Keratinocyte (primary cell): ENCODE results near the gene FSTL1. TPM values are rescaled to one million over a fixed set of nuclear protein-coding genes. Genes with fewer than 3 reads are reported as not detected.

Experiments
- DNase-seq: peaks from one replicate; pipeline ENCODE4 v3.0.0-alpha.2; 2011; ENCODE audit warnings: low read depth, missing footprints, low spot score
- FAIRE-seq: peaks from 2 replicates; lab custom pipeline; 2011; peaks lifted over from hg19 to GRCh38; lab: Jason Lieb, UNC
- H2AFZ ChIP-seq: 2 replicates; pipeline ENCODE4 v1.6.0; 2012; ENCODE audit warnings: low read length, control low read depth, inconsistent platforms; ENCODE audit not compliant: control insufficient read depth
- H3K27ac ChIP-seq: 2 replicates; pipeline ENCODE4 v1.5.1; 2011; ENCODE audit warnings: low read length; ENCODE audit not compliant: control insufficient read depth, insufficient read depth
- H3K27me3 ChIP-seq: 3 replicates; pipeline ENCODE4 v1.6.0; 2011; ENCODE audit warnings: low read length; ENCODE audit not compliant: control insufficient read depth, insufficient read depth; ENCODE audit errors: extremely low read depth
- H3K36me3 ChIP-seq, 2 experiments: 2 replicates in 1 of 2; 3 replicates in 1 of 2; pipeline ENCODE4 v1.5.1; 2011; ENCODE audit warnings: low read length in 2 of 2, mild to moderate bottlenecking in 1 of 2; ENCODE audit not compliant: control insufficient read depth in 2 of 2, insufficient read depth in 2 of 2; ENCODE audit errors: extremely low read depth in 1 of 2
- H3K4me1 ChIP-seq: 3 replicates; pipeline ENCODE4 v1.5.1; 2011; ENCODE audit warnings: low read length; ENCODE audit not compliant: control insufficient read depth, insufficient read depth; ENCODE audit errors: extremely low read depth
- H3K4me2 ChIP-seq: 3 replicates; pipeline ENCODE4 v1.6.0; 2011; ENCODE audit warnings: low read depth, low read length; ENCODE audit not compliant: control insufficient read depth, insufficient read depth; ENCODE audit errors: extremely low read depth
- H3K4me3 ChIP-seq, 3 experiments: fragments of 200-600 bp in 1 of 3; sonication (generic) in 1 of 3; 2 replicates in 2 of 3; 3 replicates in 1 of 3; pipeline ENCODE4 v1.5.1; 2011 to 2016; ENCODE audit warnings: low read length in 3 of 3, mild to moderate bottlenecking in 3 of 3, control low read depth in 2 of 3, inconsistent platforms in 1 of 3, low read depth in 1 of 3, mixed read lengths in 1 of 3, mixed run types in 1 of 3, moderate library complexity in 1 of 3; ENCODE audit not compliant: control insufficient read depth in 2 of 3, insufficient read depth in 2 of 3; ENCODE audit errors: extremely low read depth in 1 of 3
- H3K79me2 ChIP-seq: 2 replicates; pipeline ENCODE4 v1.6.0; 2012; ENCODE audit warnings: low read length; ENCODE audit not compliant: control insufficient read depth, insufficient read depth
- H3K9ac ChIP-seq: 3 replicates; pipeline ENCODE4 v1.6.0; 2011; ENCODE audit warnings: low read length; ENCODE audit not compliant: control insufficient read depth, insufficient read depth; ENCODE audit errors: extremely low read depth
- H3K9me1 ChIP-seq: 3 replicates; pipeline ENCODE4 v1.6.0; 2011; ENCODE audit warnings: low read length; ENCODE audit not compliant: control insufficient read depth, insufficient read depth; ENCODE audit errors: extremely low read depth
- H3K9me3 ChIP-seq: 2 replicates; pipeline ENCODE4 v1.5.1; 2012; ENCODE audit warnings: low read depth, low read length; ENCODE audit not compliant: control insufficient read depth
- H4K20me1 ChIP-seq: 3 replicates; pipeline ENCODE4 v1.6.0; 2011; ENCODE audit warnings: low read length; ENCODE audit not compliant: control insufficient read depth, insufficient read depth; ENCODE audit errors: extremely low read depth
- CTCF ChIP-seq, 3 experiments: IDR thresholded peaks in 1 of 3; conservative IDR thresholded peaks in 1 of 3; optimal IDR thresholded peaks in 1 of 3; 2 replicates in 2 of 3; 3 replicates in 1 of 3; pipeline versions ENCODE3 to v1.5.1; 2011; ENCODE audit warnings: low read length in 3 of 3, mild to moderate bottlenecking in 3 of 3, moderate library complexity in 2 of 3, control low read depth in 1 of 3, inconsistent platforms in 1 of 3; ENCODE audit not compliant: insufficient read depth in 2 of 3; ENCODE audit errors: extremely low read depth in 1 of 3
- EZH2 ChIP-seq: IDR thresholded peaks from one replicate; pipeline ENCODE4 v1.6.1; 2012; ENCODE audit warnings: inconsistent platforms, mild to moderate bottlenecking, low read length, moderate library complexity
- dilution Hi-C: fragments of 300-500 bp; cut with MboI; formaldehyde crosslinking; loops from one replicate; pipeline ENCODE4 v1.7.0; 2020; ENCODE audit warnings: low sequenced_read_pairs; ENCODE audit not compliant: extremely low pct_ligation_motif_present
- polyA plus RNA-seq, 5 experiments: library from polyadenylated mRNA; depleted of rRNA in 3 of 5; stranded (reverse) in 3 of 5; stranded (forward) in 1 of 5; unstranded in 1 of 5; fragments of >200 nt; gene quantifications; 1 replicate in 1 of 5; 2 replicates in 3 of 5; 3 replicates in 1 of 5; pipeline versions ENCODE4 v1.2.1 to v1.2.3, GENCODE V29; 2011 to 2012; ENCODE audit warnings: missing spikeins in 2 of 5, low read depth in 1 of 5, low replicate concordance in 1 of 5

FSTL1 gene
- polyA plus RNA-seq, 1 donor (not counting 4 experiments of a cell fraction or from before 2014, with no cell fraction given), result 59.0 TPM

GRCh38 chr3:120440001-120440703 is 10.6 kb downstream of the FSTL1 start:
- dilution Hi-C loops, result no loop called here
- Histone ChIP-seq H3K9ac (no peak overlapping the region), H3K79me2 (peaks cover 5% of the 10 kb centered on the region), H3K4me3 (no peak overlapping the region), H3K9me3 (no peaks in the 10 kb centered on the region), H3K9me1 (no peaks in the 10 kb centered on the region), H3K4me1 (peaks cover 14% of the 10 kb centered on the region), H3K36me3 (peaks cover 6 to 13% of the 10 kb centered on the region in 2 experiments), H3K4me2 (no peak overlapping the region), H3K27ac (no peak overlapping the region), H4K20me1 (no peaks in the 10 kb centered on the region), H3K27me3 (no peaks in the 10 kb centered on the region), H2AFZ (no peak overlapping the region)
- no peak for TF ChIP-seq CTCF (optimal IDR thresholded peaks at IDR 0.05 in 1 of 3, IDR thresholded peaks at IDR 0.05 in 1 of 3, conservative IDR thresholded peaks at IDR 0.05 in 1 of 3; ENCODE audit: extremely low read depth in 1 of 3, insufficient read depth in 2 of 3, low read length in 3 of 3)
- TF ChIP-seq EZH2, result no peak
- DNase-seq, result no peak
- FAIRE-seq, result no peak

- Histone ChIP-seq H4K20me1 (no peaks in the 10 kb centered on the region), H2AFZ (no peak overlapping the region), H3K4me2 (no peak overlapping the region), H3K4me1 (peaks cover 15% of the 10 kb centered on the region), H3K4me3 (no peak overlapping the region), H3K9me3 (no peaks in the 10 kb centered on the region), H3K36me3 (peaks cover 6 to 13% of the 10 kb centered on the region in 2 experiments), H3K27me3 (no peaks in the 10 kb centered on the region), H3K79me2 (peaks cover 7% of the 10 kb centered on the region), H3K9ac (no peak overlapping the region), H3K9me1 (no peaks in the 10 kb centered on the region), H3K27ac (no peak overlapping the region)
- no peak for DNase-seq
- no peak for FAIRE-seq
- TF ChIP-seq CTCF (optimal IDR thresholded peaks at IDR 0.05 in 1 of 3, IDR thresholded peaks at IDR 0.05 in 1 of 3, conservative IDR thresholded peaks at IDR 0.05 in 1 of 3; ENCODE audit: extremely low read depth in 1 of 3, insufficient read depth in 2 of 3, low read length in 3 of 3) (no peak), EZH2 (no peak)
- dilution Hi-C loops, result no loop called here
Observed at GRCh38 chr3:120438665-120439370, 12.0 kb downstream of the FSTL1 start.
